ENCODE measurements around the gene MOB3B.

The MOB3B gene

GRCh38 chr9:27339661-27340284 lies 189.8 kb downstream of the MOB3B start:
- Histone ChIP-seq H3K27ac (ENCODE audit: low read depth, low read length) (peak overlapping the region; percentile 36), H3K9ac (ENCODE audit: low read length) (no peak overlapping the region), H3K9me3 (ENCODE audit: low read length) (no peaks in the 10 kb centered on the region), H3K4me3 (ENCODE audit: low read depth in 1 of 2, low read length in 2 of 2) (no peak overlapping the region), H3K4me1 (ENCODE audit: insufficient read depth, low read length) (peaks cover 30% of the 10 kb centered on the region), H3K36me3 (ENCODE audit: insufficient read depth, low read length) (no peaks in the 10 kb centered on the region), H3K27me3 (ENCODE audit: control insufficient read depth in 1 of 2, insufficient read depth in 2 of 2, low read length in 2 of 2) (no peaks in the 10 kb centered on the region)

GRCh38 chr9:27338527-27338903 lies 191.1 kb downstream of the MOB3B start:
- H3K9ac ChIP-seq (ENCODE audit: low read length) = no peak overlapping the region
- no peak overlapping the region for H3K4me3 ChIP-seq (ENCODE audit: low read depth in 1 of 2, low read length in 2 of 2)
- peaks cover 33% of the 10 kb centered on the region for H3K4me1 ChIP-seq (ENCODE audit: insufficient read depth, low read length)

DNA sequence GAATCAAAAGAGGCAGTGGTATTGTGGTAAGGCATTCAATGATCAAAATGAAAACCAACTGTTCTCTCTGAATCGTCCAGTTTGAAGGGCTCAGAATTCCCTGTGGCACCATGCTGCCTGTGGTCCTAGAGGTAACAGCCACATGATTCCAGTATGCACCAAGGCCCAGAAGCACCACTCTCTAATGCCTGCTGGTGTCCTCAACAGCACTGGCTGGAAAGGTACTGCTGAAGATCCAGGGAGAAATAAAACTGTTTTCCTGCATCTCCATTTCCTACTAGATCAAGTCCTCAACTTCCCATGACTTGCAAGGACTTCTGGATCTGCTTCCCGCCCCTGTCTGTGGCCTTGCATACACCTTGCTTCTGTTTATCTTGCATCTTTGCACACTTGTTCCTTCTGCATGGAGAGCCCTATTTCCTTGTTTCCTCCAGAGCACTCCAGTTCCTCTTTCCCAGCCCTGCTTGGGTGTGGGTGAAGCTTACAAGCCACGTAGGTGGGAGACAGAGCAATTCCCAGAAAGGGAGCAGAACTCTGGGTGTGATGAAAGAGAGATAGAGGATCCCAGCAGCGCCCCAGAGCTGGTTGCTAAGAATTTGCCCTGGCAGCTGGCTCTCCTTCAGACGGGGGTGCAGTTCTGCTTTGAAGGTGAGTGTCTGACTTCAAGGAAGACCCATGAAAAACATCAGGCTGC lies 191.6 kb downstream of the MOB3B start:
- Histone ChIP-seq H3K27ac (ENCODE audit: low read depth, low read length) (no peak overlapping the region), H3K4me1 (ENCODE audit: insufficient read depth, low read length) (peaks cover 36% of the 10 kb centered on the region), H3K9me3 (ENCODE audit: low read length) (no peaks in the 10 kb centered on the region), H3K27me3 (ENCODE audit: control insufficient read depth in 1 of 2, insufficient read depth in 2 of 2, low read length in 2 of 2) (no peaks in the 10 kb centered on the region), H3K36me3 (ENCODE audit: insufficient read depth, low read length) (no peaks in the 10 kb centered on the region), H3K9ac (ENCODE audit: low read length) (no peak overlapping the region), H3K4me3 (ENCODE audit: low read depth in 1 of 2, low read length in 2 of 2) (no peak overlapping the region)

More at GRCh38 chr9:27338527-27338903, 191.1 kb downstream of the MOB3B start:
- H3K36me3 ChIP-seq (ENCODE audit: insufficient read depth, low read length) = no peaks in the 10 kb centered on the region
- no peak overlapping the region for H3K27ac ChIP-seq (ENCODE audit: low read depth, low read length)
- H3K27me3 ChIP-seq (ENCODE audit: control insufficient read depth in 1 of 2, insufficient read depth in 2 of 2, low read length in 2 of 2) = no peaks in the 10 kb centered on the region
- no peaks in the 10 kb centered on the region for H3K9me3 ChIP-seq (ENCODE audit: low read length)

DNA sequence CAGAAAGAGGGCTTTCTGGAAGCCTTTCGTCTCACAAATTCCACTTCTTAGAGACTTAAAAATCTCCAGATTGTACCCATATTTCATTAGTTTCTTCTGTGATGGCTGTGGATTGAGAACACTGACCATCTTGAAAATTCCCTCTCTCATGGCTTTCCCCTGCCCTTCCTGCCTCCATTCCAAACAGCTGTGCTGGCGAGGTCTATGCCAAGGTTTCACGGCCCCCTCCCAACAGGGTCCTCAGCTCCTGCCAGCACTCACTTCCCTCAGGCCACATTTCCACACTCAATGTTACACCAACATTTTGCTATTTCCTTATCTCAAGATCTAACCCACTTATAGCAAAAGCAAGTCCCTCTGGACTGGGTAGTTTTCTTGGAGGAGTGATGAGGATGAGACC lies 192.4 kb downstream of the MOB3B start:
- Histone ChIP-seq H3K9ac (ENCODE audit: low read length) (no peak overlapping the region), H3K27ac (ENCODE audit: low read depth, low read length) (no peak overlapping the region), H3K4me1 (ENCODE audit: insufficient read depth, low read length) (peaks cover 36% of the 10 kb centered on the region)

GRCh38 chr9:27336829-27337228 lies 192.8 kb downstream of the MOB3B start:
- Histone ChIP-seq H3K27ac (ENCODE audit: low read depth, low read length) (no peak overlapping the region), H3K4me1 (ENCODE audit: insufficient read depth, low read length) (peaks cover 36% of the 10 kb centered on the region)

More for the DNA sequence above, 192.4 kb downstream of the MOB3B start:
- H3K9me3 ChIP-seq (ENCODE audit: low read length) = no peaks in the 10 kb centered on the region
- H3K27me3 ChIP-seq (ENCODE audit: control insufficient read depth in 1 of 2, insufficient read depth in 2 of 2, low read length in 2 of 2) = no peaks in the 10 kb centered on the region
- H3K36me3 ChIP-seq (ENCODE audit: insufficient read depth, low read length) = no peaks in the 10 kb centered on the region
- no peak overlapping the region for H3K4me3 ChIP-seq (ENCODE audit: low read depth in 1 of 2, low read length in 2 of 2)

GRCh38 chr9:27336126-27336525 lies 193.5 kb downstream of the MOB3B start:
- H3K9ac ChIP-seq (ENCODE audit: low read length) = no peak overlapping the region
- no peak overlapping the region for H3K4me3 ChIP-seq (ENCODE audit: low read depth in 1 of 2, low read length in 2 of 2)
- no peaks in the 10 kb centered on the region for H3K36me3 ChIP-seq (ENCODE audit: insufficient read depth, low read length)
- H3K9me3 ChIP-seq (ENCODE audit: low read length) = no peaks in the 10 kb centered on the region
- H3K27me3 ChIP-seq (ENCODE audit: control insufficient read depth in 1 of 2, insufficient read depth in 2 of 2, low read length in 2 of 2) = no peaks in the 10 kb centered on the region
- peaks cover 35% of the 10 kb centered on the region for H3K4me1 ChIP-seq (ENCODE audit: insufficient read depth, low read length)
- H3K27ac ChIP-seq (ENCODE audit: low read depth, low read length) = no peak overlapping the region

More at GRCh38 chr9:27336829-27337228, 192.8 kb downstream of the MOB3B start:
- H3K9me3 ChIP-seq (ENCODE audit: low read length) = no peaks in the 10 kb centered on the region
- no peaks in the 10 kb centered on the region for H3K36me3 ChIP-seq (ENCODE audit: insufficient read depth, low read length)
- H3K4me3 ChIP-seq (ENCODE audit: low read depth in 1 of 2, low read length in 2 of 2) = no peak overlapping the region
- no peaks in the 10 kb centered on the region for H3K27me3 ChIP-seq (ENCODE audit: control insufficient read depth in 1 of 2, insufficient read depth in 2 of 2, low read length in 2 of 2)
- H3K9ac ChIP-seq (ENCODE audit: low read length) = no peak overlapping the region

DNA sequence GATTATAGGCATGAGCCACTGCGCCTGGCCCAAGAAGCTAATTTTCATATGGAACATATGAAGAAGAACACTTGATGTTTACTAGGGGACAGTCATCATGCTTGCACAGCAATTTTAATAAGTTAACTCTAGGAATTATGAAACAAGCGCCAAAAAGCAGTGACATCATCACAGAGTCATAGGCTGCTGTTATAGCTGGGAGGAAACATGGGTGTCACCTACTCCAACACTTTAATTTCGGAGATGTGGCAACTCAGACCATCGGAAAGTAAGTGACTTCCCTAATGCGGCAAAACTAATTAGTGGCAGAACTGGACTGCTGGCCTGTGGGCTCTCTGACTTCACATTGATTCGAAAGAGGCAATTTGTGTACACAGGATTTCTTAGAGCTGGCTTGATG lies 194.5 kb downstream of the MOB3B start:
- H3K27me3 ChIP-seq (ENCODE audit: control insufficient read depth in 1 of 2, insufficient read depth in 2 of 2, low read length in 2 of 2) = no peaks in the 10 kb centered on the region
- no peak overlapping the region for H3K4me3 ChIP-seq (ENCODE audit: low read depth in 1 of 2, low read length in 2 of 2)
- no peak overlapping the region for H3K9ac ChIP-seq (ENCODE audit: low read length)
- peaks cover 3% of the 10 kb centered on the region for H3K36me3 ChIP-seq (ENCODE audit: insufficient read depth, low read length)
- peaks cover 24% of the 10 kb centered on the region for H3K4me1 ChIP-seq (ENCODE audit: insufficient read depth, low read length)
- H3K9me3 ChIP-seq (ENCODE audit: low read length) = no peaks in the 10 kb centered on the region
- H3K27ac ChIP-seq (ENCODE audit: low read depth, low read length) = no peak overlapping the region

DNA sequence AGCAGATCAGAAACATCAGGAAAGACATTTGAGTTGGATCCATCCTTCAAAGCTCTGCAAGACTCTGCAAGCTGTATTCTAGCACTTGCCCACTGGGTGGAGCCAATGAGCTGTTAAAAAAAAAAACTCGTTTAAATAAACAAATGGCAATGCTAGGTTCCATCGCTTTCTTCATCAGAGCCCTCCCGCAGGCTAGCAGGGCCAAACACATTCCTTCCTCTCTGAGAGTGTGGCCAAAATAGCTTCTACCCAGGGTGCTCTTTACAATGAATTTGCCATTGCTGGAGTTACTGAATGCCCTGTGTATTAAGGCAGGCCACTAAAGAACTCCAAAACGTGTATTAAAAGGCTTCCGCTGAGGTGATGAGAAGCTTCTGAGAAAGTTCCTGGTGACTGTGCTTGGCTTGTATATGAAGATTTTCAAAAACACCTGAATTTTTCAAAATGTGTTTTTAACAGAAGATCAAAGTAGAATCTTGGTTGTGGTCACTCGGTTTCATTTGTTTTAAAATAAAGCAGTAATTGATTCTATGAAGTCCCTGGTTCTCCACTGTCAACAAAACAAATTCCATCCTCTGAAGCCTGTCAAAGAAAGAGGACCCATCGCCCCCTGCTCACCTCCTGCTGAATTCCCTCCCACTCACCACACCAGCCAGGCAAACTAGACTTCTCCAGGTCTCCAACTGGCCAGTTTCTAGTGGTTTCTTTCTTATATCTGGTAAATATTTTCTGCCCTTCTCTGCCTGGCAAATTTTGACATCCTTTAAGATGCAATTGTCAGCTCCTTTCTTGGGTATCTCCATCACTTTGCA lies 196.2 kb downstream of the MOB3B start:
- no peaks in the 10 kb centered on the region for H3K27me3 ChIP-seq (ENCODE audit: control insufficient read depth in 1 of 2, insufficient read depth in 2 of 2, low read length in 2 of 2)
- H3K9ac ChIP-seq (ENCODE audit: low read length) = no peak overlapping the region
- no peaks in the 10 kb centered on the region for H3K9me3 ChIP-seq (ENCODE audit: low read length)
- peaks cover 7% of the 10 kb centered on the region for H3K36me3 ChIP-seq (ENCODE audit: insufficient read depth, low read length)
- H3K27ac ChIP-seq (ENCODE audit: low read depth, low read length) = no peak overlapping the region
- H3K4me1 ChIP-seq (ENCODE audit: insufficient read depth, low read length) = peaks cover 9% of the 10 kb centered on the region
- no peak overlapping the region for H3K4me3 ChIP-seq (ENCODE audit: low read depth in 1 of 2, low read length in 2 of 2)

DNA sequence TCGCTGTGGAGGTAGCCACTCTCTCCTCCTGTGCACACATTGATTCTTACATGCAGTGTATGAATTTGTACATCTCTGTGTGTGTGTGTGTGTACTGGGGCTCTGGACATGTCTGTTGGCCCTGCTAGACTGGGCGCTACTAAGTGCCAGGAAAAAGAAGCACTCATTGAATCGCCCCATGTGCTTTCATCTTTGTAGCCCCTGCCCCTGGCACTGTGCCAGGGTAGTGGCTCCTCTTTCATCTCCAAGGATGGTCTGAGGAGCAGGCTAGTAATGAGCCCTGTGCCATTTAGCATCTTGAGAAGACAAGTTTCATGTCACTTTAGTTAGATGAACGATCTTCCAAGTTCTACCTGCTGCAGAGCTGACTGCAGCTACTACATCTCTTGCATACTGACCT lies 198.2 kb downstream of the MOB3B start:
- no peaks in the 10 kb centered on the region for H3K9me3 ChIP-seq (ENCODE audit: low read length)
- H3K27ac ChIP-seq (ENCODE audit: low read depth, low read length) = no peak overlapping the region
- peaks cover 6% of the 10 kb centered on the region for H3K4me1 ChIP-seq (ENCODE audit: insufficient read depth, low read length)
- H3K36me3 ChIP-seq (ENCODE audit: insufficient read depth, low read length) = peaks cover 7% of the 10 kb centered on the region
- H3K4me3 ChIP-seq (ENCODE audit: low read depth in 1 of 2, low read length in 2 of 2) = no peak overlapping the region
- no peaks in the 10 kb centered on the region for H3K27me3 ChIP-seq (ENCODE audit: control insufficient read depth in 1 of 2, insufficient read depth in 2 of 2, low read length in 2 of 2)
- no peak overlapping the region for H3K9ac ChIP-seq (ENCODE audit: low read length)

DNA sequence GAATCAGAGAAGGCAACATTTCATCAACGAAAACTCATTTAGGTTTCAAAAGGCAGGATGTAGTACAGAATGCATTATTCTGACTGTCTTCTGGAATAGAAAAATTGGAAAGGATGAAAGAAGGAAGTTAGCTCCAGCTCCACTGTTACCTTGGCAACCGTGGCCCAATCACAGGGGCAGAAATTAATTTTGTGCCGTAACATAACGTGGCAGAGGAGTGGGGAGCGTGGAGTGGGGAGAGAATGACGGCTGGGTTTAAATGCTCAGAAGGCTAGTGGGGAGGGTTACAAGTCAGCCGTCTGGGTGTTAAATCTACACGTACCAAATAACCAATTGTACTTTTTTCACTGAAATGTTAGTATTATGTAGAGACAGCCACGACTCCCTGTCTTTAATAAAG lies 200.3 kb downstream of the MOB3B start:
- Histone ChIP-seq H3K27me3 (ENCODE audit: control insufficient read depth in 1 of 2, insufficient read depth in 2 of 2, low read length in 2 of 2) (no peaks in the 10 kb centered on the region), H3K9me3 (ENCODE audit: low read length) (no peaks in the 10 kb centered on the region), H3K4me1 (ENCODE audit: insufficient read depth, low read length) (peaks cover 6% of the 10 kb centered on the region), H3K4me3 (ENCODE audit: low read depth in 1 of 2, low read length in 2 of 2) (no peak overlapping the region), H3K36me3 (ENCODE audit: insufficient read depth, low read length) (peaks cover 7% of the 10 kb centered on the region), H3K27ac (ENCODE audit: low read depth, low read length) (no peak overlapping the region), H3K9ac (ENCODE audit: low read length) (no peak overlapping the region)

DNA sequence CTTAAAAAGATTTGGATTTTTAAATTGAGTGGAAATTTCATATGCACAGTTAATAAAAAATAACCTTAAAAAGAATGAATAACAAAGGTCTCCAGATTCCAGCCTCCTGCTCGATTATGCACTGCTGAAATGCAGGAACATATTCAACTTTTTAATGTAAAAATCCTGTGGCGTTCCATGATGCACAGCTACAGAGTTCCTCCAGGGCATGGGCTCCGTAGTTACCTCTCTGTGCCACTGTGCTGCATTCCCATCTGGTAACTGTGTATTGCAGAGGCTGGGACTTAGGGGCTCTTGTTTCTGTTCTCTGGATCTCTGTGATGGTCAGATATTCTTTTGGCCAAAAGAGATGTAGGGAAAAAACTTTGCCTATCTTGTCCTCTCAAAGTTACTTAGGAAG lies 201.1 kb downstream of the MOB3B start:
- Histone ChIP-seq H3K27me3 (ENCODE audit: control insufficient read depth in 1 of 2, insufficient read depth in 2 of 2, low read length in 2 of 2) (no peaks in the 10 kb centered on the region), H3K9me3 (ENCODE audit: low read length) (no peaks in the 10 kb centered on the region), H3K27ac (ENCODE audit: low read depth, low read length) (no peak overlapping the region), H3K4me3 (ENCODE audit: low read depth in 1 of 2, low read length in 2 of 2) (no peak overlapping the region), H3K36me3 (ENCODE audit: insufficient read depth, low read length) (peaks cover 7% of the 10 kb centered on the region), H3K4me1 (ENCODE audit: insufficient read depth, low read length) (peaks cover 3% of the 10 kb centered on the region), H3K9ac (ENCODE audit: low read length) (no peak overlapping the region)

All from muscle layer of colon (tissue), 2 donors.